ENCODE results near the gene ELL.

ELL gene

GRCh38 chr19:18521692-18522123 is at the start of gene ELL:
TSS of gene ELL (minus strand) at chr19:18522070. CDS start at chr19:18522055, 15 bp downstream.
- H3K4me1 Mint-ChIP-seq: peaks cover 27% of the 10 kb centered on the region
- peak within 1 kb of the TSS; percentile 91 for H3K4me3 Mint-ChIP-seq
- peak within 1 kb of the TSS; percentile 59 for H3K27ac Mint-ChIP-seq
- H3K9me3 Mint-ChIP-seq: no peaks in the 10 kb centered on the region
- no peak for DNase-seq
- H3K27me3 Mint-ChIP-seq (ENCODE audit: low read depth, poor library complexity): peaks cover 8% of the 10 kb centered on the region
- no peaks in the 10 kb centered on the region for H3K36me3 Mint-ChIP-seq (ENCODE audit: low read depth)
- no peak for TF ChIP-seq CTCF (IDR thresholded peaks at IDR 0.05)

- no peak overlapping the region for H3K27ac Mint-ChIP-seq
- peaks cover 59% of the 10 kb centered on the region for H3K36me3 Mint-ChIP-seq (ENCODE audit: low read depth)
- no peak for DNase-seq
- no peak for TF ChIP-seq CTCF (IDR thresholded peaks at IDR 0.05)
- no peak overlapping the region for H3K4me3 Mint-ChIP-seq
- peaks cover 2% of the 10 kb centered on the region for H3K27me3 Mint-ChIP-seq (ENCODE audit: low read depth, poor library complexity)
- H3K4me1 Mint-ChIP-seq: peaks cover 23% of the 10 kb centered on the region
- no peaks in the 10 kb centered on the region for H3K9me3 Mint-ChIP-seq
These were observed 46.5 kb upstream of the ELL start for GRCh38 chr19:18568367-18568766.

DNA sequence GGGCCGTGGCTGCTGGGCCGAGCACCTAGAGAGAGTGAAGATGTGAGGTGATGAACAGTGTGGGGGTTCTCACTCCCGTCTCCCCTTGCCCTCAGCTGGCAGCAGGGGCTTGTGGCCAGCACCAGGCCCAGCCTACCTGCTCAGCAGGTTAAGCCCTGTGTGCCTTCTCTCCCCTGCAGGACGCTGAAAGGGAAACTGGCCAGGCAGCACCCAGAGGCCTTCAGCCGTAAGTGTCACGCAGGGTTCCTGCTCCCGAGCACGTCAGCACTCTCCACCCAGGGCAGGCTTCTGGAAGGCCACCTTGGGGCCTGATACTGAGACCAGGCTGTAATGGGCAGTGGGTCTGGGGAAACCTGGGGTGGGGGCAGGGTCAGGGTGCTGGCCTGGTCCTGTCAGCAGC is 45.1 kb upstream of the ELL start:
- no peaks in the 10 kb centered on the region for H3K9me3 Mint-ChIP-seq
- no peak overlapping the region for H3K4me3 Mint-ChIP-seq
- no peak overlapping the region for H3K27ac Mint-ChIP-seq
- H3K27me3 Mint-ChIP-seq (ENCODE audit: low read depth, poor library complexity): peaks cover 2% of the 10 kb centered on the region
- no peak for TF ChIP-seq CTCF (IDR thresholded peaks at IDR 0.05)
- peaks cover 52% of the 10 kb centered on the region for H3K36me3 Mint-ChIP-seq (ENCODE audit: low read depth)
- peaks cover 9% of the 10 kb centered on the region for H3K4me1 Mint-ChIP-seq
- DNase-seq: no peak

DNA sequence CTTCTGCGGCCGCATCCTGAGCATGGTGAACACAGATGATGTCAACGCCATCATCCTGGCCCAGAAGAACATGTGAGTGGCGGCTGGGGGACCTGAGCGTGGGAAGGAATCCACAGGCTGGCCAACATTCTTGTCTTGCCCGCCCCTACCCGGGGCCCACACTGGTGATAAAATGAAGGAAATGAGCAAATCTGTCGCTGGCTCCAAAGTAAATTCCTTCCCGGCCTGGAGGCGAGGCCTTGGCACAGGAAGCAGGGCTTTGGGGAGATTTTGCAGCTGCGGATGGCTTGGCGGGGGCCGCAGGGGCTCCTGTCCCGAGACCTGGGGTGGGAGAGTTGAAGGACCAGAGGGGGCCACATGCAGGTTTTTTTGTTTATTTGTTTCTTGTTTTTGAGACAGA is 40.2 kb upstream of the ELL start:
- H3K36me3 Mint-ChIP-seq (ENCODE audit: low read depth): peaks cover 24% of the 10 kb centered on the region
- H3K27ac Mint-ChIP-seq: no peak overlapping the region
- peaks cover 5% of the 10 kb centered on the region for H3K27me3 Mint-ChIP-seq (ENCODE audit: low read depth, poor library complexity)
- no peaks in the 10 kb centered on the region for H3K9me3 Mint-ChIP-seq
- no peak for DNase-seq
- no peak overlapping the region for H3K4me3 Mint-ChIP-seq
- no peak for TF ChIP-seq CTCF (IDR thresholded peaks at IDR 0.05)
- H3K4me1 Mint-ChIP-seq: peaks cover 9% of the 10 kb centered on the region

DNA sequence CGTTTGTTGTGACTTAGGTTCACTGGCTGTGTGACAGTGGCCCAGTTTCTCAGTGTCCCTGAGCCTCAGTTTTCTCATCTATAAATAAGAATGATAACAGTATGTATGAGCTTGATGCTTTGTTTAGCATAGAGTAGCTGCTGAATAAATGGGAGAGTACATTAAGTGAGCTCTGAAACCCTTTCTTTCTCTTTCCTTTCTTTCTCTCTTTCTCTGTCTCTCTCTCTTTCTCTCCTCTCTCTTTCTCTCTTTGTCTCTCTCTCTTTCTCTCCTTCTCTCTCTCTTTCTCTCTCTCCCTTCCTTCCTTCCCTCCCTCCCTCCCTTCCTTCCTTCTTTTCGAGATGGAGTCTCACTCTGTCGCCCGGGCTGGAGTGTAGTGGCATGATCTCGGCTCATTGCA is 37.8 kb upstream of the ELL start:
- Mint-ChIP-seq H3K4me3 (peak overlapping the region; percentile 40), H3K27me3 (ENCODE audit: low read depth, poor library complexity) (peaks cover 9% of the 10 kb centered on the region), H3K9me3 (no peaks in the 10 kb centered on the region), H3K27ac (peak overlapping the region; percentile 39), H3K4me1 (peaks cover 9% of the 10 kb centered on the region), H3K36me3 (ENCODE audit: low read depth) (peaks cover 14% of the 10 kb centered on the region)
- DNase-seq: no peak
- TF ChIP-seq CTCF (IDR thresholded peaks at IDR 0.05): no peak

GRCh38 chr19:18558604-18559003 is 36.7 kb upstream of the ELL start:
- no peak for DNase-seq
- no peak for TF ChIP-seq CTCF (IDR thresholded peaks at IDR 0.05)
- H3K9me3 Mint-ChIP-seq: no peaks in the 10 kb centered on the region

More at GRCh38 chr19:18558604-18559003, 36.7 kb upstream of the ELL start:
- peak overlapping the region; percentile 81 for H3K4me3 Mint-ChIP-seq
- H3K36me3 Mint-ChIP-seq (ENCODE audit: low read depth): peaks cover 5% of the 10 kb centered on the region
- peak overlapping the region; percentile 16 for H3K27ac Mint-ChIP-seq
- H3K4me1 Mint-ChIP-seq: peaks cover 13% of the 10 kb centered on the region
- H3K27me3 Mint-ChIP-seq (ENCODE audit: low read depth, poor library complexity): peaks cover 9% of the 10 kb centered on the region
